Measurements from ENCODE around the gene PRPF39. TPM values are rescaled to one million over a fixed set of nuclear protein-coding genes. Genes with fewer than 3 reads are reported as not detected.

PRPF39 gene
- total RNA-seq, 1 experiment from 2014 or later = 32.3 TPM

DNA sequence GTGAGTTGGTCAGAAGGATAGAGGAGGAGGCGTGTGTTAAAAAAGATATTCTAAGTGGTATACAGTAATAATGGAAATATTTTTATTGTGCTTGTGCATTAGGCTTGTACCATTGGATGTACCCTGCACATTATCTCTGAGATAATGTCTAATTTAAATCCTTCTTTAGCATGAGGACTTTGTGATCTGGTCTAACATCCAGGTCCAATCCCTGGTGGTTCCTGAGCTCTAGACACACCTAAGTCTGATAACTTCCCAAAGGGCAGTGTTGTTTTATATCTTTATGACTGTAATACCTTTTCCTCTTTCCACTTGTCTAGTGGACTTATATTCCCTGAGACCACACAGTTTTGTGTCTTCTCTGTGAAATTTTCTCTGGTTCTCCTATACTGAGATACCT lies 20.6 kb downstream of the PRPF39 start (continued):
- TF ChIP-seq TP53 (CRISPR knock-in tag; IDR thresholded peaks at IDR 0.05) (no peak), FOXP1 (CRISPR knock-in tag; IDR thresholded peaks at IDR 0.05; ENCODE audit: borderline replicate concordance) (no peak), KAT7 (CRISPR knock-in tag; IDR thresholded peaks at IDR 0.05; ENCODE audit: borderline replicate concordance) (no peak)

DNA sequence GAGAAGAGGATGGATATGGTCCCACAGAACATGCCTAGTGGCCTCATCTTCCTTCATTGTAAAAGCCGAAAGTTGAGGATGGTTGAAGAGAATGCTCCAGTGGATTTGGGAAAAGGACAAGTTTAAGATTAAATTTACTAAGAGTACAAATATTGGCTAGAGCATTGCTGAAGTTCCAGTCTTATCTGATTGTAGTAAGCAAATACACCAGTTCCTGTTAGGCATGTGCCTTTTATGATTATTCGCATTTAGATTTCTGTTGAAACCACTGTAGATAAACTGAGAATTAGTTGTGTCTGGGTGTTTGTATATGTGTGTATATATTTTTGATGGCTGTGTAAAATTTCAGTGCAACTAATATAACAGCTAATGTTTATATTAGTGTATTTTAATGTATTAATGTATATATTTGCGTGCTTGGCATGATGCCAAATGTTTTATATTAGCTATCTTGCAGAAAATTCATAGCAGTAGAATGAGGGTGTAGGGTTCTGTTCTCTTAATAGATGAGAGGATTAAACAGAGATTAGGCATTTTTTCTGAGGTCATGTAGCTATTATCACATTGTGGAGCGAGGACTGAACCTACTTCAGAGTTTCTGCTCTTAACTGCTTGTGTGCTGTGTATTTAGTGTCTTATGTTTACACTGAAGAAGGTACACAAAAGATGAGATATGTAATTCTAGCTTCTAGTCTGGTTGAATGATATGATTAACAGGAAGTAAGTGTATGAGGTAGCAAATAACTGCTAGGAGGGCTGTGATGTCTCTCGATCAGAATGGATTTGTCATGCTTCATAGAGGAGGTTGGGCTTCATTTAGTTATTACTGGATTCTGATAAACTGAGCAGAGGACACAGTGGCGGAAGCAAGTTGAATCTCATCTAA lies 29.2 kb downstream of the PRPF39 start:
- peaks cover 64% of the 10 kb centered on the region for H3K36me3 Mint-ChIP-seq
- no peaks in the 10 kb centered on the region for H3K9me3 Mint-ChIP-seq
- peak overlapping the region; percentile 11 for H3K27ac Mint-ChIP-seq
- CTCF ChIA-PET = no interaction called here
- no peaks in the 10 kb centered on the region for H3K4me1 Mint-ChIP-seq
- no peak for ATAC-seq
- POLR2A ChIA-PET = interaction anchor here (0.6 kb wide), 1 partner anchor 50 kb away, joined by 9 read pairs; no protein-coding TSS in a partner anchor
- TF ChIP-seq NFATC4 (CRISPR knock-in tag; IDR thresholded peaks at IDR 0.05) = no peak
- H3K27me3 Mint-ChIP-seq (ENCODE audit: low read depth) = no peaks in the 10 kb centered on the region
- no peak overlapping the region for H3K4me3 Mint-ChIP-seq
- DNase-seq (ENCODE audit: low spot score) = no peak

DNA sequence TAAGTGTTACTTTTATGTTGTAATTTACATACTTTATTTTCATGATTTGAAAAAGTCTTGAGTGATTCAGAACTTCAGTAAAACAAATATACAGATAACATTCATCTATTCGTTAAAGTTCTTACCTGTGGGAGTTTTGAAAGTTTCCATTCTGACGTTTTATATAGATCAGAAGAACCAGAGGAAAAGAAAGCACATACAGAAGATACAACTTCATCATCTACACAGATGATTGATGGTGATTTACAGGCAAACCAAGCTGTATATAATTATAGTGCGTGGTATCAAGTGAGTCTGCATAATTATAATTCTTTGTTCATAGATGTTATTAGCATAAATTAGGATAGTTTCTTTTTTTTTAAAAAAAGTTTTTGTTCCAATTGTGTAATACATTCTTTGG lies 30.4 kb downstream of the PRPF39 start:
- Mint-ChIP-seq H3K36me3 (peaks cover 64% of the 10 kb centered on the region), H3K4me3 (no peak overlapping the region), H3K9me3 (no peaks in the 10 kb centered on the region), H3K27ac (no peak overlapping the region), H3K4me1 (no peaks in the 10 kb centered on the region), H3K27me3 (ENCODE audit: low read depth) (no peaks in the 10 kb centered on the region)
- DNase-seq (ENCODE audit: low spot score) (no peak), ATAC-seq (no peak)
- CTCF ChIA-PET = no interaction called here
- TF ChIP-seq, protein P1, sequence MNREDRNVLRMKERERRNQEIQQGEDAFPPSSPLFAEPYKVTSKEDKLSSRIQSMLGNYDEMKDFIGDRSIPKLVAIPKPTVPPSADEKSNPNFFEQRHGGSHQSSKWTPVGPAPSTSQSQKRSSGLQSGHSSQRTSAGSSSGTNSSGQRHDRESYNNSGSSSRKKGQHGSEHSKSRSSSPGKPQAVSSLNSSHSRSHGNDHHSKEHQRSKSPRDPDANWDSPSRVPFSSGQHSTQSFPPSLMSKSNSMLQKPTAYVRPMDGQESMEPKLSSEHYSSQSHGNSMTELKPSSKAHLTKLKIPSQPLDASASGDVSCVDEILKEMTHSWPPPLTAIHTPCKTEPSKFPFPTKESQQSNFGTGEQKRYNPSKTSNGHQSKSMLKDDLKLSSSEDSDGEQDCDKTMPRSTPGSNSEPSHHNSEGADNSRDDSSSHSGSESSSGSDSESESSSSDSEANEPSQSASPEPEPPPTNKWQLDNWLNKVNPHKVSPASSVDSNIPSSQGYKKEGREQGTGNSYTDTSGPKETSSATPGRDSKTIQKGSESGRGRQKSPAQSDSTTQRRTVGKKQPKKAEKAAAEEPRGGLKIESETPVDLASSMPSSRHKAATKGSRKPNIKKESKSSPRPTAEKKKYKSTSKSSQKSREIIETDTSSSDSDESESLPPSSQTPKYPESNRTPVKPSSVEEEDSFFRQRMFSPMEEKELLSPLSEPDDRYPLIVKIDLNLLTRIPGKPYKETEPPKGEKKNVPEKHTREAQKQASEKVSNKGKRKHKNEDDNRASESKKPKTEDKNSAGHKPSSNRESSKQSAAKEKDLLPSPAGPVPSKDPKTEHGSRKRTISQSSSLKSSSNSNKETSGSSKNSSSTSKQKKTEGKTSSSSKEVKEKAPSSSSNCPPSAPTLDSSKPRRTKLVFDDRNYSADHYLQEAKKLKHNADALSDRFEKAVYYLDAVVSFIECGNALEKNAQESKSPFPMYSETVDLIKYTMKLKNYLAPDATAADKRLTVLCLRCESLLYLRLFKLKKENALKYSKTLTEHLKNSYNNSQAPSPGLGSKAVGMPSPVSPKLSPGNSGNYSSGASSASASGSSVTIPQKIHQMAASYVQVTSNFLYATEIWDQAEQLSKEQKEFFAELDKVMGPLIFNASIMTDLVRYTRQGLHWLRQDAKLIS (CRISPR knock-in tag; IDR thresholded peaks at IDR 0.05; ENCODE audit: borderline replicate concordance) = no peak
- TF ChIP-seq, protein P2, sequence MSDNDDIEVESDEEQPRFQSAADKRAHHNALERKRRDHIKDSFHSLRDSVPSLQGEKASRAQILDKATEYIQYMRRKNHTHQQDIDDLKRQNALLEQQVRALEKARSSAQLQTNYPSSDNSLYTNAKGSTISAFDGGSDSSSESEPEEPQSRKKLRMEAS (CRISPR knock-in tag; IDR thresholded peaks at IDR 0.05) = no peak
- TF ChIP-seq, protein P3, sequence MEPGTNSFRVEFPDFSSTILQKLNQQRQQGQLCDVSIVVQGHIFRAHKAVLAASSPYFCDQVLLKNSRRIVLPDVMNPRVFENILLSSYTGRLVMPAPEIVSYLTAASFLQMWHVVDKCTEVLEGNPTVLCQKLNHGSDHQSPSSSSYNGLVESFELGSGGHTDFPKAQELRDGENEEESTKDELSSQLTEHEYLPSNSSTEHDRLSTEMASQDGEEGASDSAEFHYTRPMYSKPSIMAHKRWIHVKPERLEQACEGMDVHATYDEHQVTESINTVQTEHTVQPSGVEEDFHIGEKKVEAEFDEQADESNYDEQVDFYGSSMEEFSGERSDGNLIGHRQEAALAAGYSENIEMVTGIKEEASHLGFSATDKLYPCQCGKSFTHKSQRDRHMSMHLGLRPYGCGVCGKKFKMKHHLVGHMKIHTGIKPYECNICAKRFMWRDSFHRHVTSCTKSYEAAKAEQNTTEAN (CRISPR knock-in tag; IDR thresholded peaks at IDR 0.05) = no peak
- TF ChIP-seq FOXP1 (CRISPR knock-in tag; IDR thresholded peaks at IDR 0.05; ENCODE audit: borderline replicate concordance) = no peak
- TF ChIP-seq, protein P4, sequence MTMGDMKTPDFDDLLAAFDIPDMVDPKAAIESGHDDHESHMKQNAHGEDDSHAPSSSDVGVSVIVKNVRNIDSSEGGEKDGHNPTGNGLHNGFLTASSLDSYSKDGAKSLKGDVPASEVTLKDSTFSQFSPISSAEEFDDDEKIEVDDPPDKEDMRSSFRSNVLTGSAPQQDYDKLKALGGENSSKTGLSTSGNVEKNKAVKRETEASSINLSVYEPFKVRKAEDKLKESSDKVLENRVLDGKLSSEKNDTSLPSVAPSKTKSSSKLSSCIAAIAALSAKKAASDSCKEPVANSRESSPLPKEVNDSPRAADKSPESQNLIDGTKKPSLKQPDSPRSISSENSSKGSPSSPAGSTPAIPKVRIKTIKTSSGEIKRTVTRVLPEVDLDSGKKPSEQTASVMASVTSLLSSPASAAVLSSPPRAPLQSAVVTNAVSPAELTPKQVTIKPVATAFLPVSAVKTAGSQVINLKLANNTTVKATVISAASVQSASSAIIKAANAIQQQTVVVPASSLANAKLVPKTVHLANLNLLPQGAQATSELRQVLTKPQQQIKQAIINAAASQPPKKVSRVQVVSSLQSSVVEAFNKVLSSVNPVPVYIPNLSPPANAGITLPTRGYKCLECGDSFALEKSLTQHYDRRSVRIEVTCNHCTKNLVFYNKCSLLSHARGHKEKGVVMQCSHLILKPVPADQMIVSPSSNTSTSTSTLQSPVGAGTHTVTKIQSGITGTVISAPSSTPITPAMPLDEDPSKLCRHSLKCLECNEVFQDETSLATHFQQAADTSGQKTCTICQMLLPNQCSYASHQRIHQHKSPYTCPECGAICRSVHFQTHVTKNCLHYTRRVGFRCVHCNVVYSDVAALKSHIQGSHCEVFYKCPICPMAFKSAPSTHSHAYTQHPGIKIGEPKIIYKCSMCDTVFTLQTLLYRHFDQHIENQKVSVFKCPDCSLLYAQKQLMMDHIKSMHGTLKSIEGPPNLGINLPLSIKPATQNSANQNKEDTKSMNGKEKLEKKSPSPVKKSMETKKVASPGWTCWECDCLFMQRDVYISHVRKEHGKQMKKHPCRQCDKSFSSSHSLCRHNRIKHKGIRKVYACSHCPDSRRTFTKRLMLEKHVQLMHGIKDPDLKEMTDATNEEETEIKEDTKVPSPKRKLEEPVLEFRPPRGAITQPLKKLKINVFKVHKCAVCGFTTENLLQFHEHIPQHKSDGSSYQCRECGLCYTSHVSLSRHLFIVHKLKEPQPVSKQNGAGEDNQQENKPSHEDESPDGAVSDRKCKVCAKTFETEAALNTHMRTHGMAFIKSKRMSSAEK (CRISPR knock-in tag; IDR thresholded peaks at IDR 0.05; ENCODE audit: borderline replicate concordance) = no peak
- TF ChIP-seq, protein P5, sequence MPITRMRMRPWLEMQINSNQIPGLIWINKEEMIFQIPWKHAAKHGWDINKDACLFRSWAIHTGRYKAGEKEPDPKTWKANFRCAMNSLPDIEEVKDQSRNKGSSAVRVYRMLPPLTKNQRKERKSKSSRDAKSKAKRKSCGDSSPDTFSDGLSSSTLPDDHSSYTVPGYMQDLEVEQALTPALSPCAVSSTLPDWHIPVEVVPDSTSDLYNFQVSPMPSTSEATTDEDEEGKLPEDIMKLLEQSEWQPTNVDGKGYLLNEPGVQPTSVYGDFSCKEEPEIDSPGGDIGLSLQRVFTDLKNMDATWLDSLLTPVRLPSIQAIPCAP (CRISPR knock-in tag; IDR thresholded peaks at IDR 0.05) = no peak
- TF ChIP-seq, protein P6, sequence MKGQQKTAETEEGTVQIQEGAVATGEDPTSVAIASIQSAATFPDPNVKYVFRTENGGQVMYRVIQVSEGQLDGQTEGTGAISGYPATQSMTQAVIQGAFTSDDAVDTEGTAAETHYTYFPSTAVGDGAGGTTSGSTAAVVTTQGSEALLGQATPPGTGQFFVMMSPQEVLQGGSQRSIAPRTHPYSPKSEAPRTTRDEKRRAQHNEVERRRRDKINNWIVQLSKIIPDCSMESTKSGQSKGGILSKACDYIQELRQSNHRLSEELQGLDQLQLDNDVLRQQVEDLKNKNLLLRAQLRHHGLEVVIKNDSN (CRISPR knock-in tag; IDR thresholded peaks at IDR 0.05) = no peak
- TF ChIP-seq, protein P7, sequence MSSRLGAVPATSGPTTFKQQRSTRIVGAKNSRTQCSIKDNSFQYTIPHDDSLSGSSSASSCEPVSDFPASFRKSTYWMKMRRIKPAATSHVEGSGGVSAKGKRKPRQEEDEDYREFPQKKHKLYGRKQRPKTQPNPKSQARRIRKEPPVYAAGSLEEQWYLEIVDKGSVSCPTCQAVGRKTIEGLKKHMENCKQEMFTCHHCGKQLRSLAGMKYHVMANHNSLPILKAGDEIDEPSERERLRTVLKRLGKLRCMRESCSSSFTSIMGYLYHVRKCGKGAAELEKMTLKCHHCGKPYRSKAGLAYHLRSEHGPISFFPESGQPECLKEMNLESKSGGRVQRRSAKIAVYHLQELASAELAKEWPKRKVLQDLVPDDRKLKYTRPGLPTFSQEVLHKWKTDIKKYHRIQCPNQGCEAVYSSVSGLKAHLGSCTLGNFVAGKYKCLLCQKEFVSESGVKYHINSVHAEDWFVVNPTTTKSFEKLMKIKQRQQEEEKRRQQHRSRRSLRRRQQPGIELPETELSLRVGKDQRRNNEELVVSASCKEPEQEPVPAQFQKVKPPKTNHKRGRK (CRISPR knock-in tag; IDR thresholded peaks at IDR 0.05; ENCODE audit: borderline replicate concordance) = no peak
- no peak for TF ChIP-seq NR3C1 (CRISPR knock-in tag; conservative IDR thresholded peaks at IDR 0.05; ENCODE audit: low read depth)
- POLR2A ChIA-PET = no interaction called here
